Activated B cell treated with CpG ODN at 0.5 μM for 24 hours (primary cell): ENCODE data around the gene FADD. TPM values are rescaled to one million over a fixed set of nuclear protein-coding genes. Genes with fewer than 3 reads are reported as not detected.

ENCODE experiments used
- ATAC-seq: fragments of 200-7000 bp; cut with Tn5 transposase; one replicate; pipeline ENCODE4 v1.10.0; 2021; ENCODE audit warnings: low read depth, mild to moderate bottlenecking, moderate library complexity
- CTCF ChIA-PET: fragments of 350-600 bp; sonication (Branson Sonifier 250); formaldehyde crosslinking; loops from one replicate; lab custom pipeline; 2021; ENCODE audit warnings: antibody characterized with exemption; lab: Charles Lee
- POLR2A ChIA-PET: fragments of 350-600 bp; sonication (Branson Sonifier 250); formaldehyde crosslinking; loops from one replicate; lab custom pipeline; 2021; ENCODE audit warnings: antibody characterized with exemption; lab: Charles Lee
- DNase-seq: peaks from one replicate; pipeline ENCODE4 v3.0.0; 2022
- H3K27ac Mint-ChIP-seq: one replicate; pipeline ENCODE4 v1.8.0; 2020; ENCODE audit warnings: mixed read lengths
- H3K27me3 Mint-ChIP-seq: one replicate; pipeline ENCODE4 v1.8.0; 2021; ENCODE audit warnings: mixed read lengths
- H3K36me3 Mint-ChIP-seq: one replicate; pipeline ENCODE4 v1.8.0; 2021; ENCODE audit warnings: low read depth, mixed read lengths
- H3K4me1 Mint-ChIP-seq: one replicate; pipeline ENCODE4 v1.8.0; 2021; ENCODE audit warnings: mixed read lengths
- H3K4me3 Mint-ChIP-seq: one replicate; pipeline ENCODE4 v1.8.0; 2020; ENCODE audit warnings: mild to moderate bottlenecking, mixed read lengths
- H3K9me3 Mint-ChIP-seq: one replicate; pipeline ENCODE4 v1.8.0; 2020; ENCODE audit warnings: mixed read lengths
- CTCF ChIP-seq: fragments of 200-600 bp; IDR thresholded peaks from one replicate; pipeline ENCODE4 v1.8.0; 2022; ENCODE audit warnings: antibody characterized with exemption, mild to moderate bottlenecking
- intact Hi-C: fragments of 100-400 bp; cut with micrococcal nuclease; formaldehyde crosslinking; loops from one replicate; pipeline ENCODE4 v1.15.1; 2024
- total RNA-seq: library from RNA; stranded (reverse); gene quantifications from 2 replicates; pipeline ENCODE4 v1.2.3, GENCODE V29; 2022

Gene FADD
- total RNA-seq, 1 donor from 2014 or later = 31.2 TPM

- Mint-ChIP-seq H3K4me1 (no peaks in the 10 kb centered on the region), H3K27ac (no peak overlapping the region), H3K36me3 (no peaks in the 10 kb centered on the region), H3K27me3 (peaks cover 12% of the 10 kb centered on the region), H3K9me3 (no peaks in the 10 kb centered on the region), H3K4me3 (no peak overlapping the region)
- DNase-seq (no peak), ATAC-seq (no peak)
- intact Hi-C loops = no loop called here
- POLR2A ChIA-PET = no interaction called here
- CTCF ChIA-PET = no interaction called here
- TF ChIP-seq CTCF = no peak
Observed at GRCh38 chr11:70240337-70240736, 37.2 kb downstream of the FADD start.

GRCh38 chr11:70241709-70242108 is 38.6 kb downstream of the FADD start:
- intact Hi-C loops = no loop called here
- POLR2A ChIA-PET = no interaction called here
- ATAC-seq = no peak
- CTCF ChIA-PET = no interaction called here
- H3K27ac Mint-ChIP-seq = no peak overlapping the region
- H3K4me1 Mint-ChIP-seq = no peaks in the 10 kb centered on the region
- H3K27me3 Mint-ChIP-seq = peaks cover 12% of the 10 kb centered on the region
- H3K36me3 Mint-ChIP-seq = no peaks in the 10 kb centered on the region
- no peaks in the 10 kb centered on the region for H3K9me3 Mint-ChIP-seq
- no peak for DNase-seq
- no peak for TF ChIP-seq CTCF
- H3K4me3 Mint-ChIP-seq = no peak overlapping the region

- Mint-ChIP-seq H3K36me3 (no peaks in the 10 kb centered on the region), H3K27me3 (peaks cover 12% of the 10 kb centered on the region), H3K9me3 (no peaks in the 10 kb centered on the region), H3K4me1 (no peaks in the 10 kb centered on the region), H3K4me3 (no peak overlapping the region), H3K27ac (no peak overlapping the region)
- intact Hi-C loops = no loop called here
- DNase-seq (no peak), ATAC-seq (no peak)
- no peak for TF ChIP-seq CTCF
- ChIA-PET POLR2A (no interaction called here), CTCF (no interaction called here)
Observed at GRCh38 chr11:70242885-70243284, 39.8 kb downstream of the FADD start.

- Mint-ChIP-seq H3K4me1 (no peaks in the 10 kb centered on the region), H3K27me3 (peaks cover 12% of the 10 kb centered on the region)
- POLR2A ChIA-PET = no interaction called here
Observed at GRCh38 chr11:70243912-70244652, 41.0 kb downstream of the FADD start.

GRCh38 chr11:70244698-70245097 is 41.6 kb downstream of the FADD start:
- peaks cover 12% of the 10 kb centered on the region for H3K27me3 Mint-ChIP-seq
- H3K9me3 Mint-ChIP-seq = no peaks in the 10 kb centered on the region
- no peaks in the 10 kb centered on the region for H3K4me1 Mint-ChIP-seq
- no peak for TF ChIP-seq CTCF
- intact Hi-C loops = no loop called here
- H3K27ac Mint-ChIP-seq = no peak overlapping the region
- no peak overlapping the region for H3K4me3 Mint-ChIP-seq
- POLR2A ChIA-PET = no interaction called here
- DNase-seq = no peak
- CTCF ChIA-PET = no interaction called here
- no peaks in the 10 kb centered on the region for H3K36me3 Mint-ChIP-seq
- no peak for ATAC-seq

More at GRCh38 chr11:70243912-70244652, 41.0 kb downstream of the FADD start:
- DNase-seq = no peak
- no peaks in the 10 kb centered on the region for H3K36me3 Mint-ChIP-seq
- no peaks in the 10 kb centered on the region for H3K9me3 Mint-ChIP-seq
- ATAC-seq = no peak
- no peak for TF ChIP-seq CTCF
- no peak overlapping the region for H3K27ac Mint-ChIP-seq
- H3K4me3 Mint-ChIP-seq = no peak overlapping the region
- CTCF ChIA-PET = no interaction called here
- intact Hi-C loops = no loop called here
